ENCODE data around the gene PRLR. TPM values are rescaled to one million over a fixed set of nuclear protein-coding genes. Genes with fewer than 3 reads are reported as not detected.
"Not testable (repeated sequence)": the region's sequence is repeated elsewhere in the genome, so short reads cannot be mapped to it uniquely, and the experiment has no call there.

The PRLR gene
- total and polyA plus RNA-seq, 10 donors, result 0.02 to 0.82 (median 0.26) TPM

DNA sequence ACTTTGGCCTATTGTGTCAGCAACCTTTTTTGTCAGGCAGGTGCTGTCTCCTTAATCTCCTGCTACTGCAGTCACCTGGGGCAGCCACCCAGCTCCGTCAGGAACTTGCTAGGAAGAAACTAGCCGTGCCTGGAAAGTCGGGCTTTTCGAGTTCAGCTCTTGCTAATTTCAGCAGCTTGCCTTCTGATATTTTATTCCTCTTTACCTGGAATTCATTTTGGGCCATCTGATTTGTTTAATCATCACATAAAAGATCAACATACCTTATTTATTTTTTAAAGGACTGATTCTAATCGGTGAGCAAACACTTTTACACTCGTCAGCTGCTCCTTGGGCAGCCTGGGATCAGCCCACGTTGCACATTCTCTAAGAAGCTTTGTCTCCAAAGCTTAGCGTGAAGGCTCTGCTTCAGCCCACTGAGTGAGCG lies 42.2 kb downstream of the PRLR start:
- Histone ChIP-seq H3K36me3 (no peaks in the 10 kb centered on the region), H3K9me3 (no peaks in the 10 kb centered on the region), H3K27me3 (replicated peaks in 1 of 7) (peaks cover 0 to 3% (median 0%) of the 10 kb centered on the region in 7 donors), H3K4me1 (no peaks in the 10 kb centered on the region), H3K4me3 (no peak overlapping the region), H3K27ac (no peak overlapping the region)
- 79 to 86% (median 82%) methylated on average over 9 of the region's 9 CpGs for WGBS, 5 donors
- no peak for DNase-seq
- intact Hi-C loops (cut with DNase I; ENCODE audit: low total_unique reads), result loop anchor here (10.0 kb wide), 1 partner anchor 93 kb away; no protein-coding TSS in a partner anchor
- TF ChIP-seq POLR2A (IDR thresholded peaks at IDR 0.05) (no peak), POLR2AphosphoS5 (IDR thresholded peaks at IDR 0.05) (no peak)
- TF ChIP-seq, protein P1, sequence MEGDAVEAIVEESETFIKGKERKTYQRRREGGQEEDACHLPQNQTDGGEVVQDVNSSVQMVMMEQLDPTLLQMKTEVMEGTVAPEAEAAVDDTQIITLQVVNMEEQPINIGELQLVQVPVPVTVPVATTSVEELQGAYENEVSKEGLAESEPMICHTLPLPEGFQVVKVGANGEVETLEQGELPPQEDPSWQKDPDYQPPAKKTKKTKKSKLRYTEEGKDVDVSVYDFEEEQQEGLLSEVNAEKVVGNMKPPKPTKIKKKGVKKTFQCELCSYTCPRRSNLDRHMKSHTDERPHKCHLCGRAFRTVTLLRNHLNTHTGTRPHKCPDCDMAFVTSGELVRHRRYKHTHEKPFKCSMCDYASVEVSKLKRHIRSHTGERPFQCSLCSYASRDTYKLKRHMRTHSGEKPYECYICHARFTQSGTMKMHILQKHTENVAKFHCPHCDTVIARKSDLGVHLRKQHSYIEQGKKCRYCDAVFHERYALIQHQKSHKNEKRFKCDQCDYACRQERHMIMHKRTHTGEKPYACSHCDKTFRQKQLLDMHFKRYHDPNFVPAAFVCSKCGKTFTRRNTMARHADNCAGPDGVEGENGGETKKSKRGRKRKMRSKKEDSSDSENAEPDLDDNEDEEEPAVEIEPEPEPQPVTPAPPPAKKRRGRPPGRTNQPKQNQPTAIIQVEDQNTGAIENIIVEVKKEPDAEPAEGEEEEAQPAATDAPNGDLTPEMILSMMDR (IDR thresholded peaks at IDR 0.05 in 8 of 11, conservative IDR thresholded peaks at IDR 0.05 in 3 of 11), result no peak

DNA sequence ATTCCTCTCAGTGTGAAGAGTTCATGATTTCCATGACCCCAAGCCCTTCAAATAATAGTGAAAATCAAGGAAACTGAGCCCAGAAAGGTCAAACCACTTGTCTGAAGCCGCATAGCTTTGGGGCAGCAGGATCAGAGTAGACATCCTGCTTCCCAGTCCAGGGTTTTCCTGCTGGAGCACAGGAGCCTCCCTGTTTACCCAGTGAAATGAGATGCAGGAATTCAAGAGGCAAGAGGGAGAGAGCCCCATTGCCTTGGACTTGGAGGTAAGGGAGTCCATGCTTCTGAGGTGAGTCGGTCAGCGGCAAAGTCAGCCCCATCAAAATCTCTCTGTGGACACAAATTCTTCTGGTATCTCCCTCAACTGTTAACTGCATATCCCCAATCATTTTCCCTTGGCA lies 42.7 kb downstream of the PRLR start:
- not testable (repeated sequence) for H3K4me1 ChIP-seq; H3K27me3 ChIP-seq (replicated peaks in 1 of 7); H3K36me3 ChIP-seq; H3K4me3 ChIP-seq; H3K9me3 ChIP-seq; H3K27ac ChIP-seq; DNase-seq
- 83 to 89% (median 87%) methylated on average over 3 of the region's 3 CpGs for WGBS, 5 donors
- intact Hi-C loops (cut with DNase I; ENCODE audit: low total_unique reads), result loop anchor here (10.0 kb wide), 1 partner anchor 93 kb away; no protein-coding TSS in a partner anchor

DNA sequence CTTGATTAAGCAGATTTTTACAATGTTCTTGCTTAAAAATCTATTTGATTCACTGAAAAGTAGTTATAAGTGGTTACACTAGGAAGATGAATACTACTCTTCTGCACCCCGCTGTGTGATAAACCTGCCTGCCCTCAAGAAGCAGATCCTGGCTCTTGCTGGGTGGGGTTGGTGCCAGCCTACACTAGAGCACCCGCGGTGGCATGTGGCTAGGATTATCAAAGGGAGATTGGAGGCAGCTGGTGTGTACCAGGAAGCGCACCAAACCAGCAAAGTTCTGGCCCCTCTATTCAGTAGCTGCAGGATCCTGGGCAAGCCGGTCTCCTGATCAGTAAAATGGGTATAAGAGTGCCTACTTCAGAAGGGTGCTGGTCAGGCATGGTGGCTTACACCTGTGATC lies 43.5 kb downstream of the PRLR start:
- intact Hi-C loops (cut with DNase I; ENCODE audit: low total_unique reads), result loop anchor here (10.0 kb wide), 1 partner anchor 92 kb away; no protein-coding TSS in a partner anchor
- no peak overlapping the region for H3K27ac ChIP-seq
- H3K9me3 ChIP-seq, result no peaks in the 10 kb centered on the region
- no peaks in the 10 kb centered on the region for H3K4me1 ChIP-seq
- DNase-seq, result no peak
- WGBS, 5 donors, result 87 to 95% (median 94%) methylated on average over 5 of the region's 5 CpGs
- no peak overlapping the region for H3K4me3 ChIP-seq
- H3K27me3 ChIP-seq (replicated peaks in 1 of 7), result peaks cover 0 to 3% (median 0%) of the 10 kb centered on the region in 7 donors
- H3K36me3 ChIP-seq, result no peaks in the 10 kb centered on the region
- TF ChIP-seq POLR2AphosphoS5 (IDR thresholded peaks at IDR 0.05) (no peak), POLR2A (IDR thresholded peaks at IDR 0.05) (no peak)
- TF ChIP-seq, protein P1 (IDR thresholded peaks at IDR 0.05 in 8 of 11, conservative IDR thresholded peaks at IDR 0.05 in 3 of 11), result no peak

DNA sequence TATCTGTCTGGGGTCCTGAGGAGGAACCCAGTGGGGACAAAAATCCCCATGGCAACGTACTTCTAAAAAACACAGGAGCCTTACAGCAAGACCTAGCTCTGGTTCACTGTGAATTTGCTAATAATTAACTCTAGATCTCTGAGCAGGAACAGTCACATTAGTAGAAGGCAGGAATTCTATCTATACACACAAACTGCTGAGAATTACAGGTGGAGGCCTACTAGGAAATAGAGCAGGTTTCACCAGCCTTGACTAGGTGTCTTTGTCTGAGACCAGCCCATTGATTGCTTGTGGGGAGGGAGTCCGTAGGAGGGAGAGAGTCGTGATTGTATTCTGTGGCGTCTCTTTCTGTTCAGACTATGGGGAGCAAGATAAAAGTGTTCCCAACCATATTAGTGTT lies 44.8 kb downstream of the PRLR start:
- Histone ChIP-seq H3K27me3 (replicated peaks in 1 of 7) (peaks cover 0 to 3% (median 0%) of the 10 kb centered on the region in 7 donors), H3K36me3 (no peaks in the 10 kb centered on the region), H3K27ac (no peak overlapping the region), H3K4me3 (no peak overlapping the region), H3K4me1 (no peaks in the 10 kb centered on the region), H3K9me3 (no peaks in the 10 kb centered on the region)
- intact Hi-C loops (cut with DNase I; ENCODE audit: low total_unique reads), result loop anchor here (10.0 kb wide), 1 partner anchor 91 kb away; no protein-coding TSS in a partner anchor
- TF ChIP-seq, protein P1 (IDR thresholded peaks at IDR 0.05 in 8 of 11, conservative IDR thresholded peaks at IDR 0.05 in 3 of 11), result no peak
- no peak for TF ChIP-seq POLR2A (IDR thresholded peaks at IDR 0.05)
- TF ChIP-seq POLR2AphosphoS5 (IDR thresholded peaks at IDR 0.05), result no peak
- WGBS, 5 donors, result 77 to 92% (median 87%) methylated on average over 4 of the region's 4 CpGs
- no peak for DNase-seq
